Fibroblast of skin of right quadriceps (primary cell): ENCODE measurements around the gene GJA5.
"Not testable (repeated sequence)": the region's sequence is repeated elsewhere in the genome, so short reads cannot be mapped to it uniquely, and the experiment has no call there.

Experiments
- DNase-seq: peaks from one replicate; pipeline ENCODE4 v3.0.0-alpha.2; 2013

GJA5 gene

DNA sequence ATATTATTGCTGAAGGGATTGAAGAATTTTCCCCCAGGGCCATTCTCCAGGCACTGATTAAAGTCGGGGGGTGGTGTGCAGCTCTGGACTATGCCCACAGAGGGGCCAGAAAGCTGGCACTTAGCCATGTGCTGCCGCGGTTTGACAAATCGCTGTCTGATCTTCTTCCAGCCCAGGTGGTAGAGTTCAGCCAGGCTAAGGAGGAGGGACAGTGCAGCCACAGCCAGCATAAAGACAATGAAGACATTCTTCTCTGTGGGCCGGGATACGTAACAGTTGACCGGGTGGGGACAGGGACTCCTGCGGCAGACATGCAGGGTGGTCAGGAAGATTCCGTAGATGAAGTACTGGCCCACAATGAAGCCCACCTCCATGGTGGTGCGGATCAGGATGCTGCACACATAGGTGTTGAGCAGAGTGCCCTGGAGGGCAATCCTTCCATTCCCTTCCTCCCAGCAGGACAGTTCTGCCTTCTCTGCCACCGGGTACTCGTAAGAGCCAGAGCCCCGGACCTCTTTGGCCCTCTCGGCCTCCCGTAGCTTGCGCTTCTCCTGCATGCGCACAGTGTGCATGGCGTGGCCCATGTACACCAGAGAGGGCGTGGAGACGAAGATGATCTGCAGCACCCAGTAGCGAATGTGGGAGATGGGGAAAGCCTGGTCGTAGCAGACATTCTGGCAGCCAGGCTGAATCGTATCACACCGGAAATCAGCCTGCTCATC is 1.9 kb downstream of the GJA5 start:
- no peak for DNase-seq

DNA sequence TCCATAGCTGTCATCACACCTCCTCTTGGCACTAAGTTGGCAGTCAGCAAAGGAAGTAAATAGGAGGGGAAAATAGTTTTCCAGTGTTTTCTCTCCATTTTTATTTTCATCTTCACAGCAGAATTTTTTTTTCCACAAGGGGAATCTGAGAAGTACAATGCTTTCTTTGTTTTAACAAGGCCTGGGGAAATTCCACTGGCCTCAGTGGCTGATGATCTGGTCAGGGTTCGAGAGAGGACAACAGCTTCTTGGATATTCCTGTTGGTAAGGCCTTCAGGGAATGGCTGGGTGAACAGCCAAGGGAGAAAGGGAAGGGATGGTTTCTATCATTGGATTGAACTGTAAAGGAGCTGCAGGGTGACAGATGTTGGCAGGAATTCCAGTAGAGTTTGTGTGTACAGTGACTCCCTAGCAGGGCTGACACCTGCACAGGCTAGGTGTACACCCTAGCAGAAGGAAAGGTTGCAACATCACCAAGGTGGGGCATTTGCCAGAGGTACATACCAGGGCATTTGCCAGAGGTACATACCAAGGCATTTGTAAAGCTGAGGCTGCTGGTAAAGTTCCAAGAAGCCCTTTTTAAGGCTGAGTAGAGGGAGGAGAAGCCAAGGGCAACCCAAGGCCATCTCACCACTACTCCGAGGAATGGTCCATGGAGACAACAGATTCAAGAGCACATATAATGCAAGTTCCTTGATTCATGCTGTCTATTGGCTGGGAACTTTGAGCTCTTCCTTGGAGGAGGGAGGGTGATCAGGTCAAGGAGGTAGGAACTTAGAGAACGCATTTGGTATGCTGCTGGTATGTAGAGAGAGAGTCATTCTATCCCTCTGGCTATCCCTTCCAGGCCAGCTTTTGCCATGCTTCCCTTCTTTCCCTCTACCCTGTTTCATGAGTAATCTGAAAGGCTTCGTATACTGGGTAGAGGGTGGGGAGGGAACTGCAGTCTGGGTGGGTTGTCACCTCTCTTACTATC is 3.1 kb downstream of the GJA5 start:
- DNase-seq, result no peak

DNA sequence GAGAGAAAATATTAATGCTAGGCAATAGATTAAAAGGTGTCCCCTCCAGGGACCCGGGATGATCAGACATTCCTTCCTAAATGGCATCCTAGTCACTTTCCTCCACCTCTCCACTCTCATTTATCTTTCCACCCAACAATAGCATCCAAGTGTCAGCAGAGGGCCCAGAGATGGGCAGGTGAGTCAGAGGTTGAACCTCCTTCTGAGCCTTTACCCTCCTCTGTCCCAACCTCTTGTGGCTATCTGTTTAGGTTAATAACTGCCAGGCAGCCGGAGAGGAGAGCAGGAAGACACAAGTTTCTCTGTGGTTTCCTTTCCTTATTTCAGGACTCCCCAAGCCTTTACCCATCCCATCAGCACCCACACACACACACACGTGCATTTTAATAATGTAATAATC is 4.1 kb downstream of the GJA5 start:
- DNase-seq, result no peak

DNA sequence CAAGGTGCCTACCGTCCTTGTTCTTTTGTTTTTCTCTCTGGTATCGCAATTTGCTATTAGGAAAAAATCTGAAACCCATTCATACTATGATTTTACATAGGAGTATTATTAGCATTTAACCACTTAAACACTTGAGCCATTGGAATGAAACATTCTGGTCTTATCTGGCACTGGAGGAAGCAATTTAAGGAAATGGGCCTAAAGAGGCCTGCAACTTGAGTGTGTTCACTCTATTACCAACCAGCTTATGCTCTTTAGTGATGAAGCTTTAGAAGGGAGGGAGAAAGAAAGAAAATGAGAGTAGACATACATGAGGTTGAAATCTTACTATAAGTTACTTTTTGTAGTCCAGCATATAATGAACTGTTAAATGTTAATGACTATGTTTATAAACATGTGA is 5.7 kb downstream of the GJA5 start:
- DNase-seq, result no peak

DNA sequence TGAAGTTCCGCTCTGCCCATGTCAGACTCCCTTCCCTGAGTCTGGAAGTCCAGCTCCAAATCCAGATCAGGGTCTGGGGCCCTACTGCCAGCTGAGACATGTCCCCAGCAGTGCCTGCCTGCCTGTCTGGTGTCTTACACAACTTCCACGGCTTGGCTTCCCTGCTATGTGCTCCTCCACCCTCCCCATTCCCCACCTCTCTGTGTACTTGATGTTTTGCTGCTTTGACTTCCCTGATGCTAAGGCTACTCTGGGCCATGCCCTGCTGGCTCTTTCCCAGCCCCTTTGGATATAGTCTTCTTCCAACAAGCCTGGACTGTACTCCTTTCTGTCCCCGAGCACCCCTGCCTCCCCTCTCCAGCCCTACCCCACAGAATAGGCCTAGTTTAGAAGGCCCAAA is 7.3 kb downstream of the GJA5 start:
- DNase-seq, result no peak

DNA sequence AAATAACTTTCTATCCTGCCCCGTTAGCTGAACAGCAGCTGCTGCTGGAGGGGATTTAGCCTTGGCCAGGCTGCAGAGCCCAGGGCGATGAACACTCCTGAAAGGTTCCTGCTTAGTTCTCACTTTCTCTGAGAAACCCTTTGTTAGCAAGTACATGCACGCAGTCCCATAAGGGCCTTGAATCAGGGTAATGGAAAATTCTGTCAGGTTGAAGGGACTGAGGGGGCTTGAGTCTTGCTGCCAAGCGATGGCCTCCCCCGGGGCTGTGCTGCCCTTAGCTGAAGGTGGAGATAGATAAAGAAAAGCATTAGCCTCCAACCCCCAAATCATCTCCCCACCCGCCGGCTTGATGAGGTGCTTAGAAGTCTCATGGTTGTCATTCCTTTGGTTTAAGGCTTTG is 7.9 kb downstream of the GJA5 start:
- DNase-seq, result no peak

DNA sequence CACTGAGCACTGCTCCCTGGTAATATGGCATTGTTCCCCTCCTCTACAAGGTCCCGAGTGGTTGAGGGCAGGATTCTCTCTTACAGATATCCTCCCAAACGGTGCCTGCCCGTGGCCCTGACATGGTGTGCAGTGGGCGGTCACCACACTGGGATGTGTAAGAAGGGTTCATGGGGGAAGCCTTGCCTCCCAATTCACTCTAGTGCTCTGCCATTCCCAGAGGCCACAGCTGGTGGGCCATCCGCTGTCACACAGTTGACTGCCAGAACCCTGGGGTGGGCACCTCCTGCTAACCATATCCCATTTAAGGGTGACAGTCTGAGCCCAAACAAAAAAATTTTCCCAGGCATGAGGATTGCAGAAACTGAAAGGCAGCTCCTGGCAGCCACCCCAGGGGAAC is 9.1 kb downstream of the GJA5 start:
- no peak for DNase-seq

DNA sequence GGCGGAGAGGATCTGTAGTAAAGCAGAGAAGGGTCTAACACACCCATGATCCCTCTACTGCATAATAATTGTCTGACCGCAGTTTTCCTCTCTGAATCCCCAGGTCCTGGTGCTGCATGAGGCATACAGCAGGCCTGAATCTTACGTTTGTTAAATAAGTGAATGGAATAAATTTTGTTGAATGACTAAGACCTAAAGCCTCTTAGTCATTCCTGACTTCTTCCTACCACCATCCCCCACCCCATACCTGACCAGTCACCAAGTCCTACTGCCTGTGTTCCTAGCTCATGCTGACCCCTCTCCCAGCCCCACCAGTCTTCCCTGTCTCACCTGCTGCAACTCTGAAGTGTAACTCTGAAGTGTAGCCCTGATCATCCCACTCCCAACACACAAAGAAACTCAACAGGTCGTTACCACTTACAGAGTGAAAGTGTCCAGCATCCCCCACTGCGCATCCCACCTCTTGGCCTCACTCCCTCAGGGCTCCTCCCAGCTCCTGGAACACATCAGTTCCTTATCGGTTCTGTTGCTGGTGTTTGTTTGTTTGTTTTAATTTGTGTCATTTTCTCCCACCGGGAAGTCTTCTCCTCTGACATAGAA is 9.7 kb downstream of the GJA5 start:
- DNase-seq, result no peak

DNA sequence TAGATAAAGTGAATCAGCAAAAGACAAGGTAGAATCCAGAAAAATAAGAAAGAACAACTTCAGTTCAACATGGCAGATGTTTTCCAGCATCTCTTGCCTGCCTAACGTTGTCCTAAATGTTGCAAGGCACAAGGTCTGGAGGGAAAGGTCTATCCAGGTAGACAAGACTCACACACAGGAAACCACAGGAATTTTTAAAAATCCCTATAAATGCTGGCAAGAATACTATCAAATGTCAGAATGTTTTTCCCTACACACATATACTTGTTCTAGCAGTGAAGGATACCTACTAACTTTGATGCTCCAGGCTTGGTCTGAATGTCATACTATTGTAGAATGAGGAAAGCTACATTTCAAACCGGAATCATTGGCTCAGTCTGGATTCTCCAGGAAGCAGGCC is 10.6 kb downstream of the GJA5 start:
- DNase-seq, result no peak

DNA sequence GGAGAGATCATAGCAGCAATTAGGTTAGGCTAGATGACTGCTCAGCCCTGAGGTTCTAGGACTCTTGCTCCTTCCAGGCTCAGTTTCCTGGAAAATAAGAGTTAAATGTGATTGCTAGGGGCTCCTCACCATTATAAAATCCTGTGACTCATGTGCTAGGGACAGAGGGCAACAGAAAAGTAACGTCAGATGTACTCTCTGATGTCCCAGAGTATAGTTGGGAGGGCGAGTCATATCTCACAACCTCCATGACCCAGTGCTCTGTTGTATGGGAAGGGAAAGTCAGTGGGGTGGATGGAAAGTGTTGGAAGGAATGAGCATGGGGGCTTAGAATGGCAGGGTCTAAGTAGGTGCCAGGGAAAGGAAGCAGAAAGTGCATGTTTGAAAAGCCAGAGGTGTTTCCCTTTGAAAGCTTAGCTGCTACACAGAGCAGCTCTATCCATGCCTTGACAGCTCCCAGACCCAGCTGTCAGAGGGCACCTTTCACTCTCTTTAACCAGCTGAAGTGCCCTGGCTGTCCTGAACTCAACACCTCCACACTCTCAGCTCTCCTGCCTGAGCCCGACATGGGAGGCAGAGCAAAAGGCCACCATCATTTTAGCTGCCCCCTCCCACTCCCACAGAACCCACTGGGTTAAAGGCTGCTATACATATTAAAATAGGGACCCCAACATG is 11.6 kb downstream of the GJA5 start:
- no peak for DNase-seq

DNA sequence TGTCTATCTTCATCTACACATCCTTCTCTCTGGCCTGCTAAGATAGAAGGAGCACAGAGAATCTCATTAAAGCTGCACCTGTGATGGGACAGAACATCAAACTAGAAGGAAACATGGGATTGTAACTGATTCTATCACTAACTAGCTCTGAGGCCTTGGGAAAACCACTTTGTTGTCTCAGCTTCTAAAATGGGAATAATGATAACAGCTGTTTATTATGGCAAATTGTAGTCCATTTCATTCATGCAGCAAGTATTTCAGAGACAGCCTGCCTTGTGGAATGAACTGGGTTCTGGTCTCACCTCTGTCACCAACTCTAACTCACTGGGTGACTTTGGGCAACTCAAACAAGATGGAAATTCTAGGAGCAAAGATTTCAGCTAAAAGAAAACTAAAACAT is 12.4 kb downstream of the GJA5 start:
- no peak for DNase-seq

DNA sequence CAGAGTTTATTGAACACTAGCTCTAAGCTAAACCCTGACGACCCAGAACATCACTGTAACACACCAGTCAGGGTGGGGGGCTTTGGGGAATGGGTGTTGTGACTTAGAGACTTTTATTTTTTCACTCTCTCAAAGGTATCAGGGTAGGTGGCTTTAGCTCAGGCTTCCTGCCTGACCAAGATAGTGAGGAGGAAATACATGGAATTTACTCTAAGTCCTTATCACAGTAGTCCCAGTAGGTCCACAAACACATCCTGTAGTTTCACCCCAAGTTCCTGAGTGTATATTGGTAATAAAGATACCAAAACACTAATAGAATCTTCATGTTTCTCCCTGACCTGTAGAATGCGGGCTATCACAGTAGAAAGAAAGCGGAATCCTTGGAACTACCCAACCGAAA is 15.1 kb downstream of the GJA5 start:
- DNase-seq, result no peak

DNA sequence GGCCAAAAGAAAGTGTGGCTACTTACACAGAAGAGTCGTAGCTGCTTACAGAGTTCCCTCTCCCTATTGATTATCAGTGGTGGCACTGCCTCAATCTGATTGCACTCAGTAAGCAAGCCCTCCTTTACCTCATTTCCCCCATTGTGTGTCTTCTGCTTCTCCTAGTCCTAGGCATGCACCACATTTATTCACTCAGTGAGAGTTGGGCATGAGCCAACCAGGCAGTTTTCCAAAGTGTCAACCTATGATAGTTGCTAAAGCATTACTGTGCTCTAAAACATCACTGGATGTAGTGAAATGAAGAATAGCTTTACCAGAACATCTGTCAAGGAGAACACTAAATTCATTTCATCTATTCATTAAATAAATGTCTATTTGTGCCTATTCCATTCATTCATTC is 19.3 kb downstream of the GJA5 start:
- no peak for DNase-seq

DNA sequence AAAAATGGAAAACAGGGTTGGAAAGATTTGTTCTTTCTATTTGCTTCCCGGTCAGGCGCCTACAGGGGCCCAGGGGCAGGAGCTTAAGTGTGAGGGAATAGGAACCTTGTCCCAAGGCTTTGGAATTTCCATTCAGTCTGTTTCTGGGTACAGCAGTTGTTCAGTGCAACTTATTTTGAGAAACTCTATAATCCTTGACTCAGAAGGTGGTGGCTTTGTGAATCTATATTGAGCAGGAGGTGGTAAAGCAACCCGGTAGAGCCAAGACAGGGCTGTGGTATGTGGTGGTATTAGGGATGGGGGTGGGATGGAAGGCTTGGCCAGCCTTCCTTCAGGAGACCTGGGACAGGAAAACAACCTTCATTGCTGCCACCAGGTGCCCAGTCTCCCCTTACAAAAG is 20.0 kb downstream of the GJA5 start:
- DNase-seq, result no peak

DNA sequence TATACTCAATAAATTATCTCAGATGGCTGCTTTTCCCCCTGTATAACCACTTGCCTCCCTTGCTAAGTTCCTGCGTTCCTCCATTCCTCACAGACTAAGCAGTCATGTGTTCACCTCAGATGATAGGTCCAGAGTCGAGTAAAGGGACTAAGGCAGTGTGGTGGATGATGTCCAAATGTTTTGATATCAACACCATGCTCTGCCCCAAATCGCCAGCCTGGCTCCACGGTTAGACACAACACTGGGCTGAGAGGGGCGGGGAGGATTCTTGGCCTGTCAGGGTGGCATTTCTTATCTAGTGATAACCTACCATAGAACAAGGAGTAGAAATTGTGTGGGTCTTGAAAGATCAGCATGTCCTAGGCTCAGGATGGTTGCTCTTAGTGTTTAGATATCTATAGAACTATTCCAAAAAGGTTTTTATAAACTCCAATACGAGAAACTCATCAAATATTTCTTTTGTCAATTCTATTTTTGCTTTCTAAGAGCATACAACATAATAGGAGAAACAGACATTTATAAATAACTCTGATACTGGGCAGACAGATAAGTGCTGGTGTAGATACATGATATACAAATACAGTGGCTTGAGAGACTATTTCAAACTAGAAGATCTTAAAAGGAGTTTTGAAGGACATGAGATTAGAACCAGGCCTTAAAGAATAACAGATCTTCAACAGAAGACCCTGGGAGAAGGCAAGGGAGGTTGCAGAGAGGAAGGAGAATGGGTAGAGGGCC is 21.5 kb downstream of the GJA5 start:
- DNase-seq, result no peak

DNA sequence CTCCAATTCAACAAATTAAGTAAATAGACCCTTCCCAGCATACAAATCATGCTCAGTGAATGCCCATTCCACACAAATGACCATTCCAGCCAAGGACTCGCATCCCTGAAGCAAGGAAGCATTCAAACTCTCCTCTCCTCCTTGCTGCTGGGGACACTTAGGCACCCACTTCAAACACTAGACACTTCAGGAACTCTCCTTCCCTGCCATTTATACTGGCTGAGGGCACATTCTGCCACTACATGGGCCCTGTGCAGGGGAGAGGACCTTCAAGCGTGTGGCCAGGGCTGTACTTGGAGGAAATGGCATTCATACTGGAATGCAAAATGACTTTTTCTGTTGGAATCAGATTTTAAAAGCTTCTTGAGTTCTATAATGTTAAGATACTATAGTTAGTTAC is 22.3 kb downstream of the GJA5 start:
- DNase-seq, result no peak

DNA sequence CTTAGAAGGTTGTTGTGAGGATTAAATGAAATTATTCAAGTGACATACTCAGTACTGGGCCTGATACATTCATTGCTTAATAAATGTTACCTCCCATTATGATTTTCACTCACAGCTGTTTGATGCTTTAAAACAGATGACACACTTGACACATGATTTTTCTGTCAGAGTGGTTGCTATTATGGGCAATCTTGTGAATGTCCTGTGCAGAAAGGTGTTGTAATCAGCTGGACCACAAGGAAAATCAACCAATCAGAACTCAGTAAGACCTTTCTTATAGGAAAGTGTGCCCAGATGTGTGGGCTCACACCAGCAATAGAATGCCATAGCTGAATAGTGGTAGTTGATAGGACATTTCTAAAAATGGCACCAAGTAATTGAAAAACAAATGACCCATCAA is 23.5 kb downstream of the GJA5 start:
- no peak for DNase-seq

DNA sequence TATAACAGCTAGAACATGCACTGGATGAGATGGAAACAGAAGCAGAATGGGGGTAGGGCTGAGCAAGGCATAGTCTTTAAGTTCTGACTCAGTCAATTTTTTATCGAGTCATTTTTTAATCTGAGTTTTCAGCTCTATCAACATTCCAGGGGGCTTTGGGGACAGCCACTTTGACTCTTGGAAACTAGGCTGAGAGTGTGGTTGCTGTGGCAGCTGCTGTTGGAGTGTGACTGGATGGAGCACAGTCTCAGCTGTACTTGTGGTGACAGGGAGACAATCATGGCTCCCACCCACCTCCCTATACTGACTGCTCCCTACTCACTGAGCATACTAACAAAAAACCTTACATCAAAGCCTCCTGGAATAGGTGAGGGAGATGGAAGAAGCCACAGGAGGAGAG is 25.0 kb downstream of the GJA5 start:
- DNase-seq, result no peak

DNA sequence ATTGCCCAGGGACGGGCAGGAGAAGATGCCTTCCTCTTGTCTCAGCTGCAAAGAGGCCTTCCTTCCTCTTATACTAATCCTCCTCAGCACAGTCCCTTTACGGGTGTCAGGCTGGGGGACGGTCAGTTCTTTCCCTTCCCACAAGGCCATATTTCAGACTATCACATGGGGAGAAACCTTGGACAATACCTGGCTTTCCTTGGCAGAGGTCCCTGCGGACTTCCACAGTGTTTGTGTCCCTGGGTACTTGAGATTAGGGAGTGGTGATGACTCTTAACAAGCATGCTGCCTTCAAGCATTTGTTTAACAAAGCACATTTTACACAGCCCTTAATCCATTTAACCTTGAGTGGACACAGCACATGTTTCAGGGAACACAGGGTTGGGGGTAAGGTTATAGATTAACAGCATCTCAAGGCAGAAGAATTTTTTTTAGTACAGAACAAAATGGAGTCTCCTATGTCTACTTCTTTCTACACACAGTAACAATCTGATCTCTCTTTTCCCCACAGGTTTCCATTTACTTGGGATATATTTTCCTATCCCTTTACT is 26.0 kb downstream of the GJA5 start:
- DNase-seq, result not testable (repeated sequence)

DNA sequence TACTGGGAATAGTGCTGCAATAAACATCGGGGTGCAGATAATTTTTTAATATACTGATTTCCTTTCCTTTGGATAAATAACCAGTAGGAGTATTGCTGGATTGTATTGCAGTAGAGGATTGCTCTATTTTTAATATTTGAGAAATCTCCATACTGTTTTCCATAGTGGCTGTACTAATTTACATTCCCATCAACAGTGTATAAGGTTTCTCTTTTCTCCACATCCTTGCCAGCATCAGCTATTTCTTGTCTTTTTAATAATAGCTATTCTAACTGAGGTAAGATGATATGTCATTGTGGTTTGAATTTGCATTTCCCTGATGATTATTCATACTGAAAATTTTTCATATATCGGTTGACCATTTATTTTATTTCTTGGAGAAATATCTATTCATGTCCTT is 31.1 kb downstream of the GJA5 start:
- no peak for DNase-seq

DNA sequence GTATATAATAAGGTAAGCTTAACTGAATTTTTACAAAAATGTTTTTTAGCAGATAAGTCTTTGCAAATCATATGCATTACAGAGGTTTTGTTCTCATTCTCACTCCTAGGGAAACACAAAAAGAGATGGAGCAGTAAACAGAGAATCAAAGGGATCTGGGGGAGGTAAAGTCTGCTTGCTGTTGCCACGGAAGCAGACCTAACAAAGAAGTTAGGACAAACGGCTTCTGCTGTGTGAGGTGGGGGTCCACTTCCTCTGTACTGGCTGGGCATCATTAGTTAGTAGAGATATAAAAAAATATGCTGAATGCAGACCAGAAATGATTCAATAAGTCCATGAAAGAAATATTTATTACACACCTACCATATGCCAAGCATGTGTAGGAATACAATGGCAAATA is 34.2 kb downstream of the GJA5 start:
- no peak for DNase-seq

DNA sequence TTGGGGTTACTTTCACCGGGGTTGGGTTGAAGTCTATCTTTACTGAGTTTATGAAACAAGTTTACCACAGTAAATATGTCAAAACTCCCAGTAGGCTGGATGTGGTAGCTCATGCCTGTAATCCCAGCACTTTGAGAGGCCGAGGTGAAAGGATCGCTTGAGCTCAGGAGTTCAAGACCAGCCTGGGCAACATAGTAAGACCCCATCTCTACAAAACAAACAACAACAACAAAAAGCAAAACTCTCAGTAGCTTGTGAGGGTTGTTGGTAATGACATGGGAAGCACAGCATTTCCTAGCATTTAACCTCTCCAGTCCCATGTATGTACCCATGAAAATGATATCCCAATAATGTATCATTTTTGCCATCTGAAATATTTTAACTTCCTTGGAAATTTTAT is 34.7 kb downstream of the GJA5 start:
- DNase-seq, result no peak
